Stomach smooth muscle (tissue), 2 donors: ENCODE results near the gene STK16.

Source experiments
- H3K27ac ChIP-seq: one replicate; pipeline ENCODE4 v1.7.0; 2013; ENCODE audit warnings: mild to moderate bottlenecking, low read length, inconsistent platforms
- H3K27me3 ChIP-seq, 2 donors: one replicate each; pipeline ENCODE4 v1.7.0; 2013; ENCODE audit warnings: low read length in 2 of 2; ENCODE audit not compliant: insufficient read depth in 2 of 2, control insufficient read depth in 1 of 2
- H3K36me3 ChIP-seq, 2 donors: one replicate each; pipeline ENCODE4 v1.7.0; 2013; ENCODE audit warnings: low read length in 2 of 2; ENCODE audit not compliant: control insufficient read depth in 2 of 2, insufficient read depth in 2 of 2
- H3K4me1 ChIP-seq: one replicate; pipeline ENCODE4 v1.7.0; 2013; ENCODE audit warnings: low read length; ENCODE audit not compliant: control insufficient read depth, insufficient read depth
- H3K4me3 ChIP-seq, 2 donors: one replicate each; pipeline ENCODE4 v1.7.0; 2013; ENCODE audit warnings: low read length in 2 of 2
- H3K9ac ChIP-seq, 2 donors: one replicate each; pipeline ENCODE4 v1.7.0; 2013; ENCODE audit warnings: low read length in 2 of 2, mild to moderate bottlenecking in 1 of 2
- H3K9me3 ChIP-seq, 2 donors: one replicate each; pipeline ENCODE4 v1.7.0; 2013; ENCODE audit warnings: low read length in 2 of 2; ENCODE audit not compliant: control insufficient read depth in 2 of 2
- donor health status: healthy.
- donor health status: Pancreatic carcinoma.

Gene STK16

DNA sequence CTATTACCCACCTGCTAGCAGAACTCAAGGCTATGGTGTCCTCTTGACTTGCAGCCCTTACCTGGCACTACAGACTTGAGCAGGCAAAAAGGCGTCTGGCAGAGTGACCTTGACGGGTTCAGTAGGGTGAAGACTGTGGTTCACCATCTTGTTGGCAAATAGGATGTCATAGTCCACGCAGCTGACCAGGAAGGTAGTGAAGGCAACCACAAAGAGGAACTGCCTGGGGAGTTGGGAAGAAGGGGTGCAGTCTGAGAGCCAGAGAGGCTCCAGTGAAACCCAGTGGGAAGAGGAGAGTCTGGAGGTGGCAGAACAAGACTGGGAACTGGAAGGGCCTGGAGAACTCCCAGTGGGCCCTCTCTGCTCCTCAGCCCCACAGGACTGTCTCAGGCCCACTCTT, 19.9 kb upstream of the STK16 start:
- H3K9me3 ChIP-seq: no peaks in the 10 kb centered on the region
- H3K27me3 ChIP-seq: no peaks in the 10 kb centered on the region
- no peak overlapping the region for H3K4me3 ChIP-seq
- H3K27ac ChIP-seq: no peak overlapping the region
- peaks cover 47 to 48% of the 10 kb centered on the region in 2 donors for H3K36me3 ChIP-seq
- peak overlapping the region in 1 of 2 donors; percentile 13 for H3K9ac ChIP-seq
- peaks cover 23% of the 10 kb centered on the region for H3K4me1 ChIP-seq

- no peaks in the 10 kb centered on the region for H3K27me3 ChIP-seq
- peaks cover 35 to 37% of the 10 kb centered on the region in 2 donors for H3K36me3 ChIP-seq
- peak overlapping the region; percentile 81 to 92 for H3K4me3 ChIP-seq
- H3K9me3 ChIP-seq: no peaks in the 10 kb centered on the region
- peak overlapping the region; percentile 90 to 96 for H3K9ac ChIP-seq
- H3K4me1 ChIP-seq: peaks cover 27% of the 10 kb centered on the region
- peak overlapping the region; percentile 94 for H3K27ac ChIP-seq
These were observed 17.0 kb upstream of the STK16 start for GRCh38 chr2:219228041-219228910.

- H3K27me3 ChIP-seq: no peaks in the 10 kb centered on the region
- H3K9ac ChIP-seq: peak overlapping the region; percentile 90 to 96
- no peaks in the 10 kb centered on the region for H3K9me3 ChIP-seq
- peaks cover 35 to 37% of the 10 kb centered on the region in 2 donors for H3K36me3 ChIP-seq
- H3K4me3 ChIP-seq: peak overlapping the region; percentile 81 to 92
- peak overlapping the region; percentile 94 for H3K27ac ChIP-seq
- peaks cover 27% of the 10 kb centered on the region for H3K4me1 ChIP-seq
These were observed 16.4 kb upstream of the STK16 start for GRCh38 chr2:219228911-219229304.

GRCh38 chr2:219229305-219230058, 15.8 kb upstream of the STK16 start, which contains the start of the genes ANKZF1 and ATG9A:
Gene ANKZF1 (plus strand): TSS chr2:219229806. CDS start chr2:219230258, 452 bp downstream.
Gene ATG9A (minus strand): TSS chr2:219229636. CDS start chr2:219228024, 1,612 bp downstream.
- Histone ChIP-seq H3K4me1 (peaks cover 27% of the 10 kb centered on the region), H3K9ac (peak within 1 kb of the TSS; percentile 90 to 96), H3K36me3 (peaks cover 35 to 37% of the 10 kb centered on the region in 2 donors), H3K4me3 (peak within 1 kb of the TSS; percentile 81 to 92), H3K9me3 (no peaks in the 10 kb centered on the region), H3K27me3 (no peaks in the 10 kb centered on the region), H3K27ac (peak within 1 kb of the TSS; percentile 94)

- H3K27ac ChIP-seq: peak overlapping the region; percentile 94
- H3K9ac ChIP-seq: peak overlapping the region; percentile 67 to 87
- H3K36me3 ChIP-seq: peaks cover 35 to 37% of the 10 kb centered on the region in 2 donors
- peaks cover 27% of the 10 kb centered on the region for H3K4me1 ChIP-seq
- peak overlapping the region; percentile 81 to 92 for H3K4me3 ChIP-seq
- no peaks in the 10 kb centered on the region for H3K27me3 ChIP-seq
- H3K9me3 ChIP-seq: no peaks in the 10 kb centered on the region
These were observed 15.2 kb upstream of the STK16 start for GRCh38 chr2:219230059-219230540.

- H3K27me3 ChIP-seq: no peaks in the 10 kb centered on the region
- H3K4me1 ChIP-seq: peaks cover 12% of the 10 kb centered on the region
- no peak overlapping the region for H3K27ac ChIP-seq
- H3K36me3 ChIP-seq: peaks cover 54 to 64% of the 10 kb centered on the region in 2 donors
- no peaks in the 10 kb centered on the region for H3K9me3 ChIP-seq
- H3K9ac ChIP-seq: no peak overlapping the region
- H3K4me3 ChIP-seq: no peak overlapping the region
These were observed 10.9 kb upstream of the STK16 start for GRCh38 chr2:219234331-219234730.

DNA sequence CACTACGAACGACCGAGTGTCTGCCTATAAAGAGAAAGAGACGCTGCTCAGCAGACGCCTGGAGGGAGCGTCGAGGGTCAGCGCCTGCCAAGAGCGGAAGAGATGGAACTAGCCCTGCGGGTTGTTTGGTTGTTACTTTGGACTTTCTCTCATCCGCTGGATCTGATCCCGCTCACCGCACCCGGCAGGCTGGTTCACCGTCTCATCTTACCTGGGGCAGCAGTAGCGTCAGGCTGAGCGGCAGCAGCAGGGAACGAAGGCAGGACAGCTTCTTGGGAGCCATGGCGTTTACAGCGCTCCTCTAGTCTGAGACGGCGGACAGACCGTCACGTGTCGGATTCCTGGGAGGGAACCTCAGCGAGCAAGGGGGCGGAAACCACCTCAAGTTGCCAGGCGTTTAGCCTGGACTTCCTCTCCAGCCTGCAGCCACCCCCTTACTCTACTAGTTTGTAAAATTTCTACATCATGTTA, 2.0 kb upstream of the STK16 start:
- Histone ChIP-seq H3K9ac (no peak overlapping the region), H3K27ac (no peak overlapping the region), H3K4me3 (peak overlapping the region; percentile 21 to 29)

DNA sequence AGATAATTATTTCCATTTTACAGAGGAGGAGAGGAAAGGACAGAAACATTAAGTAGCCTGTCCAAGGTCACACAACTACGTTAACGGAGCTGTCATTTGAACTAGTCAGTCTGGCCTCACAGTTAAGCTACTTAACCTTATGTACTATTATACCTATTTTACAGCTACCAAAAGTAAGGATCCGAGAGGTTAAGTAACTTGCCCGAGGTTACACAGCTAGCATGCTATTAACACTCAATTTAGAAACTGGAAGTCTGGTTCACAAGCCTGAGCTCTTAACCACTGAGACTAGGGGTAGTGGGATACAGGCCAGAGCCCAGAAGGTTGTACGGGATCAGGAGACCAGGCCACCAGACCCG, 511 bp upstream of the STK16 start:
- H3K9ac ChIP-seq: peak overlapping the region; percentile 98
- peak overlapping the region; percentile 97 for H3K27ac ChIP-seq
- H3K4me1 ChIP-seq: peaks cover 35% of the 10 kb centered on the region
- H3K4me3 ChIP-seq: peak overlapping the region; percentile 91 to 94
- no peaks in the 10 kb centered on the region for H3K9me3 ChIP-seq
- no peaks in the 10 kb centered on the region for H3K27me3 ChIP-seq
- peaks cover 10 to 14% of the 10 kb centered on the region in 2 donors for H3K36me3 ChIP-seq

More for the DNA sequence above, 2.0 kb upstream of the STK16 start:
- Histone ChIP-seq H3K36me3 (peaks cover 10 to 14% of the 10 kb centered on the region in 2 donors), H3K9me3 (no peaks in the 10 kb centered on the region), H3K27me3 (no peaks in the 10 kb centered on the region), H3K4me1 (peaks cover 24% of the 10 kb centered on the region)

DNA sequence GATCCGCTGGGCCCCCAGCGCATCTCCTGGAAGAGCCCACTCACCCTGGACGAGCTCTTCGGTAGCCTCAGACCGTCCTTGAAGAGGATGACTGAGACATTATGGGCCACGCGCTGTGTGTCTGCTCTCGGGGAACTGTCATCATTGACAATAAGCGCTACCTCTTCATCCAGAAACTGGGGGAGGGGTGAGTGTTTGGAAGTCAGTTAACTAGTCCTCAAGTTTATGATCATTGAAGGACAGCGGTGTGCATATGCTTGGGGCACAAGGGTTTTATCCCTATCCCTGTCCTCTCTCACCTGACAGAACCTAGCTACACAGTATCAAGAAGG, 586 bp downstream of the STK16 start:
- Histone ChIP-seq H3K4me1 (peaks cover 46% of the 10 kb centered on the region), H3K36me3 (peaks cover 12 to 16% of the 10 kb centered on the region in 2 donors), H3K9me3 (no peaks in the 10 kb centered on the region), H3K9ac (peak overlapping the region; percentile 98), H3K27ac (peak overlapping the region; percentile 97), H3K27me3 (no peaks in the 10 kb centered on the region), H3K4me3 (peak overlapping the region; percentile 91 to 94)

GRCh38 chr2:219246559-219246958, 1.3 kb downstream of the STK16 start:
- H3K36me3 ChIP-seq: peaks cover 15 to 21% of the 10 kb centered on the region in 2 donors
- H3K4me3 ChIP-seq: no peak overlapping the region
- peaks cover 50% of the 10 kb centered on the region for H3K4me1 ChIP-seq
- H3K27me3 ChIP-seq: no peaks in the 10 kb centered on the region
- peak overlapping the region in 1 of 2 donors; percentile 98 for H3K9ac ChIP-seq
- H3K9me3 ChIP-seq: no peaks in the 10 kb centered on the region
- no peak overlapping the region for H3K27ac ChIP-seq
